T-cell (primary cell): ENCODE results near the gene SYVN1. TPM values are rescaled to one million over a fixed set of nuclear protein-coding genes. Genes with fewer than 3 reads are reported as not detected.

Source experiments
- ATAC-seq, 4 experiments: fragments of 200-7000 bp in 3 of 4; fragments of 150-1000 bp in 1 of 4; cut with Tn5 transposase; replicated peaks in 1 of 4; 1 replicate in 3 of 4; 2 replicates in 1 of 4; pipeline ENCODE4 v1.10.0; 2021; ENCODE audit warnings: moderate library complexity in 3 of 4, mild to moderate bottlenecking in 2 of 4, moderate number of reproducible peaks in 1 of 4
- CTCF ChIA-PET, 2 donors: fragments of 300-600 bp; sonication (Branson Sonifier 250); formaldehyde crosslinking; loops; one replicate each; lab custom pipeline; 2022; ENCODE audit warnings: antibody characterized with exemption in 2 of 2; lab: Charles Lee
- POLR2A ChIA-PET, 2 donors: fragments of 300-600 bp; sonication (Branson Sonifier 250); formaldehyde crosslinking; loops; one replicate each; lab custom pipeline; 2022; ENCODE audit warnings: antibody characterized with exemption in 2 of 2; lab: Charles Lee
- DNase-seq, 35 experiments: peaks; one replicate each; pipeline versions ENCODE4 v3.0.0 to v3.0.0-alpha.2; 2013 to 2023
- H3K27ac ChIP-seq: one replicate; pipeline ENCODE4 v1.5.1; 2013; ENCODE audit warnings: low read length
- H3K27me3 ChIP-seq, 2 experiments: replicated peaks in 1 of 2; 1 replicate in 1 of 2; 2 replicates in 1 of 2; pipeline versions ENCODE4 v1.6.1 to v1.7.0; 2013; ENCODE audit warnings: low read length in 1 of 2, mixed read lengths in 1 of 2; ENCODE audit not compliant: control insufficient read depth in 2 of 2, insufficient read depth in 2 of 2; ENCODE audit errors: extremely low read depth in 1 of 2
- H3K36me3 ChIP-seq, 2 donors: 1 replicate in 1 of 2; 2 replicates in 1 of 2; pipeline versions ENCODE4 v1.6.1 to v1.7.0; 2013; ENCODE audit warnings: low read length in 1 of 2; ENCODE audit not compliant: control insufficient read depth in 2 of 2, insufficient read depth in 1 of 2; ENCODE audit errors: extremely low read depth in 1 of 2
- H3K4me1 ChIP-seq, 2 experiments: 1 replicate in 1 of 2; 2 replicates in 1 of 2; pipeline versions ENCODE4 v1.6.1 to v1.7.0; 2013; ENCODE audit warnings: low read length in 2 of 2, mixed read lengths in 1 of 2; ENCODE audit not compliant: insufficient read depth in 2 of 2, control insufficient read depth in 1 of 2; ENCODE audit errors: extremely low read depth in 1 of 2
- H3K4me3 ChIP-seq, 2 donors: 1 replicate in 1 of 2; 2 replicates in 1 of 2; pipeline versions ENCODE4 v1.5.1 to v1.7.0; 2013; ENCODE audit warnings: mild to moderate bottlenecking in 2 of 2, low read length in 1 of 2, moderate library complexity in 1 of 2; ENCODE audit not compliant: control insufficient read depth in 1 of 2; ENCODE audit errors: extremely low read depth in 1 of 2
- H3K9me3 ChIP-seq: 2 replicates; pipeline ENCODE4 v1.7.0; 2013
- H3K27ac Mint-ChIP-seq, 2 donors: one replicate each; pipeline ENCODE4 v1.8.0; 2020 to 2021; ENCODE audit warnings: mild to moderate bottlenecking in 2 of 2, mixed read lengths in 2 of 2
- H3K27me3 Mint-ChIP-seq, 2 donors: one replicate each; pipeline ENCODE4 v1.8.0; 2021 to 2022; ENCODE audit warnings: mixed read lengths in 2 of 2
- H3K36me3 Mint-ChIP-seq: one replicate; pipeline ENCODE4 v1.8.0; 2021; ENCODE audit warnings: mixed read lengths
- H3K4me1 Mint-ChIP-seq, 3 donors: one replicate each; pipeline ENCODE4 v1.8.0; 2020 to 2022; ENCODE audit warnings: mixed read lengths in 3 of 3, mild to moderate bottlenecking in 1 of 3
- H3K4me3 Mint-ChIP-seq, 3 donors: one replicate each; pipeline ENCODE4 v1.8.0; 2020 to 2022; ENCODE audit warnings: mild to moderate bottlenecking in 3 of 3, mixed read lengths in 3 of 3, moderate library complexity in 3 of 3
- H3K9me3 Mint-ChIP-seq, 3 donors: one replicate each; pipeline ENCODE4 v1.8.0; 2020 to 2022; ENCODE audit warnings: mixed read lengths in 3 of 3
- WGBS: methylation state at CpG from one replicate; pipeline ENCODE4 v1.1.5; 2013; ENCODE audit warnings: missing lambda C conversion rate; ENCODE audit not compliant: insufficient coverage; 5-methylcytosine and 5-hydroxymethylcytosine counted together
- total RNA-seq, 35 experiments: library from RNA in 6 of 35; stranded (reverse) in 6 of 35; fragments of 120-200 nt in 1 of 35; gene quantifications; one replicate each; pipeline versions ENCODE4 v1.2.1 to v1.2.4 and lab custom pipeline; 2013 to 2026

SYVN1 gene
- total RNA-seq, 5 donors from 2014 or later (not counting 1 experiment from before 2014, with no cell fraction given), result 63.8 to 77.7 (median 68.8) TPM

DNA sequence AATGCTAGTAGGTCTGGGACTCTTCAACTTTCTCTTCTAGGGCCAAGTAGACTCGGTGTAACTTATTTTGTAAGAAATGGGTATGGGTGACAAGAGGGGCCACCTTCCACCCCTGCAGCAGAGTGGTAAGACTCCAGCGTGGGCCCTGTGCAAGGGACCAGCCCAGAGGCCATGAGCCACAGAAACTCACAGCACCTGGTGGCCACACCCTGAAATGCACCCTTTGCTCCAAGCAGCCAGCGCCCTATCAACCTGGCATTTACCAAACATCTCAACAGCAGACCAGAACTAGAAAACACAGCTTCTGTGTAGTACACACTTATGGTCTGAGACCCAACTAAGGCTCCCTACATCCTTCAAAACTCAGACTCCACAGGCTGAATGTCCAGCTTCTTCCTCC, 56.2 kb downstream of the SYVN1 start:
- H3K4me3 Mint-ChIP-seq, result no peak overlapping the region
- H3K27ac ChIP-seq, result peak overlapping the region; percentile 52
- no peaks in the 10 kb centered on the region for H3K36me3 Mint-ChIP-seq
- H3K27ac Mint-ChIP-seq, result peak overlapping the region; percentile 71 to 81
- H3K27me3 ChIP-seq, result no peaks in the 10 kb centered on the region
- H3K4me3 ChIP-seq, result no peak overlapping the region
- no peaks in the 10 kb centered on the region for H3K9me3 ChIP-seq
- ChIA-PET CTCF (no interaction called here), POLR2A (no interaction called here)
- H3K9me3 Mint-ChIP-seq, result no peaks in the 10 kb centered on the region
- no peaks in the 10 kb centered on the region for H3K27me3 Mint-ChIP-seq
- peak; percentile 35 to 85 (median 67) for DNase-seq
- WGBS, result 80% methylated on average over 1 of the region's 3 CpGs
- H3K36me3 ChIP-seq, result no peaks in the 10 kb centered on the region
- ATAC-seq, result peak; percentile 91 to 99 (median 98)
- peaks cover 6 to 16% (median 14%) of the 10 kb centered on the region in 3 donors for H3K4me1 Mint-ChIP-seq
- H3K4me1 ChIP-seq, result peaks cover 1 to 11% of the 10 kb centered on the region in 2 experiments

GRCh38 chr11:65077451-65077850, 56.9 kb downstream of the SYVN1 start:
- Mint-ChIP-seq H3K27me3 (no peaks in the 10 kb centered on the region), H3K9me3 (no peaks in the 10 kb centered on the region), H3K36me3 (no peaks in the 10 kb centered on the region), H3K4me3 (no peak overlapping the region), H3K27ac (no peak overlapping the region), H3K4me1 (peaks cover 6 to 10% (median 10%) of the 10 kb centered on the region in 3 donors)
- no peak for ATAC-seq
- Histone ChIP-seq H3K4me1 (peaks cover 0 to 9% of the 10 kb centered on the region in 2 experiments), H3K9me3 (no peaks in the 10 kb centered on the region), H3K4me3 (no peak overlapping the region), H3K36me3 (no peaks in the 10 kb centered on the region), H3K27ac (no peak overlapping the region), H3K27me3 (no peaks in the 10 kb centered on the region)
- DNase-seq, result no peak
- POLR2A ChIA-PET, result no interaction called here
- CTCF ChIA-PET, result no interaction called here
- 88% methylated on average over 3 of the region's 4 CpGs for WGBS

Other genes starting within 250 kb of the SYVN1 start
- 100 to 1,000 TPM in 1 of 5 donors, 10 to 100 TPM in 4; 50.9 to 165 (median 55.4) TPM for gene ATG2A, start 217.3 kb downstream of the SYVN1 start, total RNA-seq
- 10 to 100 TPM; 15.3 to 25.4 (median 17.2) TPM for gene PPP2R5B, start 209.8 kb downstream of the SYVN1 start, total RNA-seq
- under 1 TPM in 1 of 5 donors, not detected in 4; 0.90 TPM for gene GPHA2, start 198.6 kb downstream of the SYVN1 start, total RNA-seq
- 1 to 10 TPM in 1 of 5 donors, under 1 TPM in 3, not detected in 1; 0.44 to 1.8 (median 0.82) TPM for gene MAJIN, start 162.4 kb downstream of the SYVN1 start, total RNA-seq
- under 1 TPM in 2 of 5 donors, not detected in 3; 0.09 to 0.26 TPM for gene BATF2, start 137.5 kb downstream of the SYVN1 start, total RNA-seq
- 10 to 100 TPM; 19.7 to 44.3 (median 39.5) TPM for gene ARL2, start 120.4 kb downstream of the SYVN1 start, total RNA-seq
- 10 to 100 TPM; 19.6 to 28.6 (median 25.4) TPM for gene SNX15, start 107.1 kb downstream of the SYVN1 start, total RNA-seq
- gene SAC3D1, start 93.3 kb downstream of the SYVN1 start, total RNA-seq, result 10 to 100 TPM in 3 of 5 donors, 1 to 10 TPM in 2; 3.1 to 16.9 (median 14.5) TPM
- gene NAALADL1, start 76.0 kb downstream of the SYVN1 start, total RNA-seq, result 10 to 100 TPM; 10.2 to 30.1 (median 26.1) TPM
- gene CDCA5, start 50.5 kb downstream of the SYVN1 start, total RNA-seq, result 1 to 10 TPM; 1.2 to 4.2 (median 1.7) TPM
- gene ZFPL1, start 50.3 kb downstream of the SYVN1 start, total RNA-seq, result 10 to 100 TPM; 36.5 to 51.8 (median 43.7) TPM
- 100 to 1,000 TPM; 210 to 303 (median 263) TPM for gene VPS51, start 38.3 kb downstream of the SYVN1 start, total RNA-seq
- gene TM7SF2, start 22.6 kb downstream of the SYVN1 start, total RNA-seq, result 10 to 100 TPM; 23.7 to 34.2 (median 28.6) TPM
- gene ZNHIT2, start 16.8 kb downstream of the SYVN1 start, total RNA-seq, result 10 to 100 TPM in 3 of 5 donors, 1 to 10 TPM in 2; 7.0 to 20.4 (median 18.1) TPM
- gene FAU, start 12.4 kb downstream of the SYVN1 start, total RNA-seq, result 1,000 to 10,000 TPM; 1,477 to 1,924 (median 1,724) TPM
- 10 to 100 TPM; 48.3 to 58.8 (median 55.1) TPM for gene MRPL49, start 12.2 kb downstream of the SYVN1 start, total RNA-seq
- gene SPDYC, start 35.7 kb upstream of the SYVN1 start, total RNA-seq, result not detected
- gene CAPN1, start 47.4 kb upstream of the SYVN1 start, total RNA-seq, result 100 to 1,000 TPM in 4 of 5 donors, 10 to 100 TPM in 1; 98.4 to 171 (median 143) TPM
- gene POLA2, start 127.4 kb upstream of the SYVN1 start, total RNA-seq, result 10 to 100 TPM; 15.1 to 24.2 (median 20.4) TPM
- 1 to 10 TPM in 2 of 5 donors, under 1 TPM in 3; 0.69 to 2.4 (median 0.79) TPM for gene CDC42EP2, start 180.3 kb upstream of the SYVN1 start, total RNA-seq
- 10 to 100 TPM; 57.9 to 95.4 (median 91.7) TPM for gene DPF2, start 199.3 kb upstream of the SYVN1 start, total RNA-seq
- 1 to 10 TPM in 2 of 5 donors, under 1 TPM in 3; 0.48 to 1.3 (median 0.92) TPM for gene TIGD3, start 220.2 kb upstream of the SYVN1 start, total RNA-seq
- 10 to 100 TPM; 18.7 to 72.2 (median 22.6) TPM for gene SLC25A45, start 248.1 kb upstream of the SYVN1 start, total RNA-seq